GM21515 (cell line): ENCODE measurements around the gene HELLS.
"Not testable (repeated sequence)": the region's sequence is repeated elsewhere in the genome, so short reads cannot be mapped to it uniquely, and the experiment has no call there.

Experiments
- ATAC-seq: cut with Tn5 transposase; IDR thresholded peaks from one replicate; pipeline ENCODE4 v1.9.1; 2021; ENCODE audit not compliant: unreplicated experiment

The HELLS gene

DNA sequence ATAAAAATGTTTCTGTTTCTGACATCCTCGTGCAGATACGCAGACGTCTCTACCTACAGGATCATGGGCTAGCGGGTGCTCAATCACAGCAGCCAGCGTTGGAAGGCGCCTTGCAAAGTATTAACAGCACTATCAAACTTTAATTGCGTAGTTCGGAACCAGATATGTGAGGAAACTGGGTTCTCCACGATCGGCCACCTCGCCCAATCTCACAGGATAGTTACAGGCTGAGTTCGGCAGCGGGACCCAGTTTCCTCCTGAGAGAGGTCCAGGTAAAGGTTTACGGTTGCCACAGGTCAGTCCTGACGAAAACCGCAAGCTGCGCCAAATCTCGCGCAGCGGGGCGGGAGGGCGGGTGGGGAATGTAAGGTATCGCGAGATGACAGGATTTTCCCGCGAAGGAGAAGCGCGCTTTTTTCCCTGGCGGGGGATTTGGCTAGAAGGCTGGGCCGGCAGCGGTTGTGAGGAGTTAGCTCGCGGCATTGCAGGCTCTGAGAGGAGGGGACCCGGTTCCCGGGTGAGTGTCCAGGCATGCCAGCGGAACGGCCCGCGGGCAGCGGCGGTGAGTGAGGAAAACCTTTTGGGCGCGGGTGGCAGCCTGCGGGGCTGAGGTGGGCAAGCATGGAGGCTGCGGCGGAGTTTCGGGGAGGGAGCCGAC is at the start of gene HELLS:
Gene HELLS (plus strand): TSS at position 398 of the 658 bp plus-strand sequence. CDS start 134 bp downstream, at position 532.
- ATAC-seq, result peak; percentile 72

DNA sequence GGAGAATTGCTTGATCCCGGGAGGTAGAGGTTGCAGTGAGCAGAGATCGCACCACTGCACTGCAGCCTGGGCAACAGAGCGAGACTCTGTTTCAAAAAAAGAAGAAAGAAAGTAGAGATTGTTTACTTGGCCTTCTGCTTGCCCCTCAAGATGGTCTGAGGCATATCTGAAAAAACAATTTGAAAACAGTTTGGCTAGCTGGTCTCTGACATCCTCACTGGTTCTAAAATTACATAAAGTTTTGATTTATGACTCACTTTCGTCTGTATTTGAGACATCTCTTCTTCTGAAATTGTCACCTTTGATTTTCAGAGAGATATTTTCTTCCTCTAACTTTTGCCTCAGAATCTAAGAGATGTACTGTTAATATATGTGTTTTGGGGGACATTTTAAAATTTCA is 49.6 kb upstream of the HELLS start:
- peak; percentile 60 for ATAC-seq

DNA sequence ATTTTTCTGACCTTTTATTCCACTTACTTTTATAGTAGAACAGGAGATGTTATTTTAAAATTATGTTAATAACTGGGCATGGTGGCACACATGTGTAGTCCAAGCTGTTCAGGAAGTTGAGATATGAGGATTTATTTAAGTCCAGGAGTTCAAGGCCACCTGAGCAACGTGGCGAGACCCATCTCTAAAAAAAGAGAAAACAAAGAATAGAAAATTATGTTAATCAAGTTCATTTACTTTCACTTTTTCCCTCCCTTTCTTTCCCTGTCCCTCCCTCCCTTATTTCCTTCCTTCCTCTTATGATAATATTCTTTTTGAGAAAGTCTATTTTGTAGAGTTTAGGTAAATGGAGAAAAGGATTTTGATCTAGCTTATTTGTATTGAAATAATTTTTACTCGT is 48.9 kb upstream of the HELLS start:
- no peak for ATAC-seq

DNA sequence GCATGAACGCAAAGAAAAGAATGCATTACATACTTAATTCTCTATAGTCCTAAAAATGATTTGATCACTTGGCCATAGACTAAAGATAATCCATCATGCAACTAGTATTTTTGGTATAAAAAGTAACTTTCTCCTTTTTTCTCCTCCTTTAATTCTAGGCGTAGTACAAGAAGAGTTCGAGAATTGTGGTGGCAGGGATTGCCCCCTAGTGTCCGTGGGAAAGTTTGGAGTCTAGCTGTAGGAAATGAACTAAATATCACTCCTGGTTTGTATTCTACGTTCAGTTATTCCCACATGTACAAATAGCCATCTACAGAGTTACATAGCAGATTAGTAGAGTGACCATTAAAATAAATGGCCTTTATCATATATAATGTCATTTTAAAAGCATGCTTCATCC is 45.5 kb upstream of the HELLS start:
- no peak for ATAC-seq

DNA sequence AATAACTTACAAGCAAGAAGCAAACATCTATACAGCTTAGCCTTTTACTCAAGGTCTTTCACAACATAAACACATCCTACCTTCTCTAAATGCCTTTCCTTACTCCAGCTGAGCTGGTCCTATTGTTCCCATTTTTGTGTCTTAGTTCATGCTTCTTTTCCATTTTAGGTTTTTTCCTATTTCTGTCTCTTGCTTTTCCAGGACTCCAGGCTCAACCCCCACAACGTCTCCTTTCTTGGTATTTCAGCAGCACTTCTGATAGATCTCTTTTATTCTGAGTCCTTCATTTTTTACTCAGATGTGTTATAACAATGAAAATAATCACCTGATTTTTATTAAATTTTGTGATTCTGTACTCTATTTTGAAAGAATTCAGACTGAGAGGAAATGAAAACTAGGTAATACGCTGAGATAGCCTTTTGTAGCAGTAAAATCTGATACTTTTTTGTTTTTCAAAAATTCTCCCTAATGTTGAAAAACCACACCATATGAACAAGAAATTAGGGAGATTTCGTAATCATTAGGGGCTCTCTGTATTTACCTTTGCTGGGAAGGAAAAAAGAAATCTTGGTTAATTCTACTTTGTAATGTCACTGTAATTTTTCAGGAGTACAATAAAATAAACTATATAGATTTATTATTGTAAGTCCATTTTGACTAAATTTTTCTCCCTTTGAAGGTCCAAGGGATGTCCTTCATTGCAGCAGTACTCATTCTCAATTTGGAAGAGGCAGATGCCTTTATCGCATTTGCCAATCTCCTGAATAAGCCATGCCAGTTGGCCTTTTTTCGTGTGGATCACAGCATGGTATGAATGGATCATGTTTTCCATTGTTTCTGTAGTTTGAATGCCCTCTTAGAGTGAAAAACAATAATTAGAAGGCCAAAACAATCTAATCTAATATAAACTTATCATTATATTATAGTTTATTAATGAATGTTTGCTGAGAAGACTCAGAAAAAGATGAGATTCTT is 24.0 kb upstream of the HELLS start:
- ATAC-seq, result no peak

DNA sequence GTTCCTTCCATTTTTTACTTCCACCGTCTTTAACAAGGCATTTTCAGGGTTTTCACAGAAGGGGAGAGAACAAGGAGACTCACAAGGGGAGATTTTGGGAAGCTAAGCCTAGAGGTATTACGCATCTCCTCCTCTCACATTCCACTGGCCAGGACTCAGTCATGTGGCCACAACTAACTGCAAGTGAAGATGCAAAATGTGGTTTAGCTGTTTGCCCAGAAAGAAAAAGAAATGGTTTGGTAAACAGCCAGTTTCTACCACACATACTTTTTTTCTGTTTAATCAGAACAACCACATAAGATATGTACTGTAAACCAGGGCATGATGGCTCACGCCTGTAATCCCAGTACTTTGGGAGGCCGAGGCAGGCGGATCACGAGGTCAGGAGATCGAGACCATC is 21.4 kb upstream of the HELLS start:
- no peak for ATAC-seq

DNA sequence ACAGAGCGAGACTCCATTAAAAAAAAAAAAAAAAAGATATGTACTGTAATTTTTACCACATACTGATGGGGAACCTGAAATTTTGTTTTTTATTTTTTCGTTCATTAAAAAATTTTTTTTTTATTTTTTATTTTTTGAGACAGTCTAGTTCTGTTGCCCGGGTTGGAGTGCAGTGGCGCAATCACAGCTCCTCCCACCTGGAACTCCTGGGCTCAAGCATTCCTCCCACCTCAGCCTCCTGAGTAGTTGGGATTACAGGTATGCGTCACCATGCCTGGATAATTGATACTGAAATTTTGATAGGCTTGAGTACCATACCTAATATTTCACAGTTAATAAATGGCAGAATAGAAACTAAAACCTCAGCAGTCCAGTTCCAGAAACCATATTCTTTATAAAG is 20.9 kb upstream of the HELLS start:
- no peak for ATAC-seq

DNA sequence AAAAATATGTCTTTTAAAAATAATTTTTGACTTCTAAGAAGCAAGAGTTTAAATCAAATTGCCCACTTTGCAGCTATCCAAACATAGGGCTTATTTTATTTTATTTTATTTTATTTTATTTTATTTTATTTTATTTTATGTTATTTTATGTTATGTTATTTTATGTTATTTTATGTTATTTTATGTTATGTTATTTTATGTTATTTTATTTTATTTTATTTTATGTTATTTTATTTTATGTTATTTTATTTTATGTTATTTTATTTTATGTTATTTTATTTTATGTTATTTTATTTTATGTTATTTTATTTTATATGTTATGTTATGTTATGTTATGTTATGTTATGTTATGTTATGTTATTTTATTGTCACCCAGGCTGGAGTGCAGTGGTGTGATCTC is 14.0 kb upstream of the HELLS start:
- ATAC-seq, result not testable (repeated sequence)

DNA sequence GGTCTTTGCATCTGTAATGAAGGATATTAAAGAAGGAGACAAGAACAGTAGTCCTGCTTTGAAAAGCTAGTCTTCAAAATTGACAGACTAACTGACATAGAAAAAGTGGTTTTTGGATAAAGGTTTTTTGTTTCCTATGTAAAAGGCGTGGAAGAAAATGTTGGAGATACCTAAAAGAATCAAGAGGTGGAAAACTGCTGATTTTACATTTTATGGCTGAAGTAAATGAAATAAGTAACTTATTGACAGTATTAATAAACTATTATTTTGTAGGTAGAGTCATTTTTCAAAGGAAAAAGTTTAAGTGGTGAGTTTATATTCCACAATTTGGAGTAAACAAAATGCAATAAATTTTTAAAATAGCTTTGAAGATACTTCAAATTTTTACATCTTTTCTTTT is 12.6 kb upstream of the HELLS start:
- ATAC-seq, result no peak

DNA sequence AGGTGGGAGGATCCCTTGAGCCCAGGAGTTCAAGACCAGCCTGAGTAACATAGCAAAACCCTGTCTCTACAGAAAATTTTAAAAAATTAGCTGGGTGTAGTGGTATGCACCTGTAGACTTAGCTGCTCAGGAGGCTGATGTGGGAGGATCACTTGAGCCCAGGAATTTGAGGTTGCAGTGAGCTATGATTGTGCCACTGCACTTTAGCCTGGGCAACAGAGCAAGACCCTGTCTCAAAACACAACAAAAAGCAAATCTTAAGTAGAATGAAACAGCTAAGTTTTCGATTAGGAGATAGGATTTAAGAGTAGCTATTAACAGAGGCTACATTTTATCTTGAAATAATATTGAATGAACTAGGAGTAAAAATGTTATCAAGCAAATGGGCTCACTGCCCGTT is 3.3 kb upstream of the HELLS start:
- not testable (repeated sequence) for ATAC-seq

DNA sequence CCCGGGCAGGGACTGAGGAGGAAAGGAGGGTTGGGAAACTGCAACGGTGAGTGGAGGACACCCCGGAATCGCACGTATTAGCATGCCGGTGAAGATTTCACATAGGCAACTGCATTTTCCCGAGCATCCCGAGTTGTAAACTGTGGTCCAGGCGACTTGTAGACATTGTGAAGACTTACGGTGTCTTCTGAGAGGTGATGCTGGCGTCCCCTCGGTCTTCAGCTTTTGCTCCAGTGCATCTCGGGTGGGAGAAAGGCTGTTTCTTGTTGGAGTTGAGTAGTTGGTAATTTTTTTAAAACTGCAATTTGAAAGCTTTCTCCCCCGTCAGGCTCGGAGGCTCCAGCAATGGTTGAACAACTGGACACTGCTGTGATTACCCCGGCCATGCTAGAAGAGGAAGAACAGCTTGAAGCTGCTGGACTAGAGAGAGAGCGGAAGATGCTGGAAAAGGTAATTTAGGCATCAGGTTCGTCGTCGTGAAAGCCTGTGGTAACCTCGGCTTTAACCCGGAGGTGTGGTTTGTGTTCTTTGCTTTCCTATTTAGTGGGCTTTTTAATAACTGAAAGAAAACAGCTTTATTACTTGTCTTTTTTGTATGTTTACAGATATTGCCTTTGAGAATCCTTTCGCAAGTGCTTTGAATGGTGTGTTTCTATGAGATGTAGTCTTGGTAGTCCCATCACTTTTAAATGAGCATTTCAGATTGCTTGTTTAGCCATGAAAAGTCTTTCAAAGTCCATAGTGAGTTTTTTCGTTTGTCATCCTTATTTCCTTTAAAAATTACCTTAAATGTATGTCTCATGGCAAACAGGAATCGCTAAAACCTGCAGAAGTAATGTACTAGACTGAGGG is 687 bp downstream of the HELLS start:
- ATAC-seq, result no peak

DNA sequence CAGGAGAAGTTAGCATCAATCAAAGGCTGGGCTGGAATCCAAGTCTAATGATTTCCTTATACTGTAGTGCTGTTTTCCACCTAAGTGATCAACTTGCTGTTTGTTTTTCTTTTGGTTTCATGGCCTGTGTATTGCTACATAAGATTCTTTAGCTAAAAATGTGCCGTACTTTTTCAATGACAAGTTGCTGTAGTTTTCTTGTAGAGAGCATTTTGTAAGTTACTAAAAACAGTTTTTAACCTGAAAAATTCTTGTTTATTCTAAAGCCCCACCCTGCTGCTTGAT is 1.3 kb downstream of the HELLS start:
- no peak for ATAC-seq

DNA sequence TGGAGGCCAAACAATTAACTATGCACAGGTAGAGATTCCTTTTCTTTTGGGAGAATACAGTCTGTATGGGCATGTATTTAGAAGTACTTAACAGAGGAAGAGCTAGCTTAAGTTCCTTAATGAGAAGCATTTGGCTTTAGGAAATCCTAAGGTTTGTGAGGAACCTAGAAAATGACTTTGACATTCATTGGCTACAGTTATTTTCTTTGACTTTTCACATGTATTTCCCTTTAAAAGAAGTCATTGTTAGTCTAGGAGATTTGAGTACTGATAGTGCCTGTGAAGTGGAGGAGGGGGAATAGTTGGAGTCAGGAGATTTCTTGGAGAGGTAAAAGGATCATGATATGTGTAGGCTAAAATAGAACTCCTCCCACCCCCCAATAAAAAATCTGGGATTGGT is 3.6 kb downstream of the HELLS start:
- no peak for ATAC-seq

DNA sequence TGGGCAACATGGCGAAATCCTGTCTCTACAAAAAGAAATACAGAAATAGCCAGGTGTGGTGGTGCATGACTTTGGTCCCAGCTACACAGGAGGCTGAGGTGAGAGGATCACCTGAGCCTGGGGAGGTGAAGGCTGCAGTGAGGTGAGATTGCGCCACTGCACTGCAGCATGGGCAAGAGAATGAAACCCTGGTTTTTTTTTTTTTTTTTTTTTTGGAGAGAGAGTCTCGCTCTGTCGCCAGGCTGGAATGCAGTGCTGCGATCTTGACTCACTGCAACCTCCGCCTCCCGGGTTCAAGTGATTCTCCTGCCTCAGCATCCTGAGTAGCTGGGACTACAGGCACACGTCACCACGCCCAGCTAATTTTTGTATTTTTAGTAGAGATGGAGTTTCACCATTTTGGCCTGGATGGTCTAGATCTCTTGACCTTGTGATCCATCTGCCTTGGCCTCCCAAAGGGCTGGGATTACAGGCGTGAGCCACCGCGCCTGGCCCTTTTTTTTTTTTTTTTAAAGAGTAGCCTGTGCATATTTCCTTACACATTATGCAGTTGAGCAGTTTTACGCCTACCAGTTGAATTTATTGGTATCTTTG is 22.2 kb downstream of the HELLS start:
- not testable (repeated sequence) for ATAC-seq

DNA sequence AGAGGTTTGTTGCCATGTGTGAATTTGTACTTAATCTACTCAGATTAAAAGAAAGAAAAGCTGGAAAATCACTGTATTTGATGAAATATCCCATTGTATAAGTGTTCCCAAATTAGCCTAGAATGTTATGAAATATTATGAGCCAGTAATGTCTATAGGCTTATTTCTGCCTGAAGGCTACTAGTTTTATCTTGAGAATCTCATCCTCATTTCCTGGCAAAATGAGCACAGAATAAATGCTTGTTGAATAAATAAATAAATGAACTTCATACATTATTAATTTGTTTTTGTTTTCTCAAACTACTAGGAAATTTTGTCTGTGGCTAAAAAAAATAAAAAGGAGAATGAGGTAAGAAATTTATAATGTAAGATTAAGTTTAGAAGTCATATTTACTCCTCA is 25.5 kb downstream of the HELLS start:
- no peak for ATAC-seq

DNA sequence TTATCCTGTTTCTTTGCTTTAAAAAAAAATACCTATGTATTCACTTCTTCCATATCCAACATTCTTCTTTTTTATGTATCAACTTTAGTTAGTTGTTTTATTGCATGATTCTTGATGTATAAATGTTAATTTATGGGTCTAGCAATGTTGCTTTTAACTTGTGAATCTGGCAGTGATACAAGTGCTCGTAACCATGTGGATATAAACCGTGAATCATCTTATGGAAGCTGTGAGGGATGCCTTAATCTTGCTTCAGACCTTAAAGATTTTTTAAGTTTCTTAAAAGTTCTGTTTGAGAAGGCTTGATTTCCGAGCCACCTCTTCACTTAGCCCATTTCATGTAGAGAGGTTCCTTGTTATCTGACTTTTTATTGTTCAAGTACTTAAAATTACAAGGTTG is 25.9 kb downstream of the HELLS start:
- no peak for ATAC-seq

DNA sequence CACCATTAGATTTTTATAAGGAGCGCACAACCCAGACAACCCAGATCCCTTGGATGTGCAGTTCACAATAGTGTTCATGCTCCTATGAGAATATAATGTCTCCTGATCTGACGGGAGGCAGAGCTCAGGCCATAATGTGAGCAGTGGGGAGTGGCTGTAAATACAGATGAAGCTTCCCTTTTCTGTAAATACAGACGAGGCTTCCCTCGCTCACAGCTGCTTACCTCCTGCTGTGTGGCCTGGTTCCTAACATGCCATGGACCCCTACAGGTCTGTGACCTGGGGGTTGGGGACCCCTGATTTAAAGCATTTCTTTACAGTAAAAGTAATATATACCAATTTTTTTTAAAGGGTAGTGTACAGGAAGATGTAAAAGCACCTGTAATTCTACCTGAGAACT is 33.2 kb downstream of the HELLS start:
- no peak for ATAC-seq

DNA sequence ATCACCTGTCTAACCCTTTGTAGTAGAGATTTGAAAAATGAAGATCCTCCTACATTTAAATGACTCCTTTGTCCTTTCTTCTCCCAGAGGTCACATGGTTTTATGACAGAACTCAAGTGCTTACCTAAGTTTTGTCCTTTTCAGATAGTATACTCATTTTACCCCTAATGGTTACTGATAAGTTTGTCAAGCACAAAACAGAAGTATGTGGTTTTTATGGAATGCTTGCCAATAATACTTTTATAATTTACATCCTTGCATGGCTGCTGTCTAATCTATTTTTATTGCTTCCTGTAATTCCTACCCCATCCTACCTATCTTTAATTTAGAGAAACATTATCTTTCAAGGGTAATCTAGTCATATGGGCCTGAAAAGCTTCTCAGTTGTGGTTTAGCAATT is 37.5 kb downstream of the HELLS start:
- ATAC-seq, result no peak

DNA sequence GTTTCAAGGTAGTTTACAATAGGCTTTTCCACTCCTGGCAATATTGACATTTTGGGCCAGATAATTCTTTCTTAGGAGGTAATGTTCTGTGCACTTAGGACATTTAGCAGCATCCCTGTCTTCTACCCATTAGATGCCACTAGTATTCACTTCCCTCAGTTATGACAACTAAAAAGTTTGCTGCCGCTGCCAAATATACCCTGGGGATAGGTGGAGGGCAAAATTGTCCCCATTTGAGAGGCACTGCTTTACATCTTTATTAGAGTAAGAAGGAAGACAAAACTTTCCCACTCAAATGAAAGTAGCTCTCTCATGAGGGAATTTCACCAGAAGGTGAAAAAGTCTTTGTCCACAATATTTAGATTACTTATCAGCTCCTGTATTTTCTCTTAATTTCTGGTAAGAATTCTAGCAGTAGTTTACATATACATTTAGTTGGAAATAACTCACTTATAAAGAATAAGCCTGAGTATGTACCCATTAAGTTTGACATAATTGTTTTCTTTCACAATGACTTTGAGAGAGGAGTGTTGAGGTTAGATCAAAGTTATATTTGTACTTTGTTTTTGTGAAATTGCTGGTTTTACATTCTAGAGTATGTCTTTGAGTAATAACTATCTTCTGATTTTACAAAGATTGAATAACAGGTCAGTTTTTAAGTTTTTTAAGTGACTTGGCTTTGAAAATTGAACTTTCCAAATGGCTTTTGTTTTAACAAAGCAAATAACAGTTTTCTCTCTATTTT is 46.0 kb downstream of the HELLS start:
- peak; percentile 55 for ATAC-seq

DNA sequence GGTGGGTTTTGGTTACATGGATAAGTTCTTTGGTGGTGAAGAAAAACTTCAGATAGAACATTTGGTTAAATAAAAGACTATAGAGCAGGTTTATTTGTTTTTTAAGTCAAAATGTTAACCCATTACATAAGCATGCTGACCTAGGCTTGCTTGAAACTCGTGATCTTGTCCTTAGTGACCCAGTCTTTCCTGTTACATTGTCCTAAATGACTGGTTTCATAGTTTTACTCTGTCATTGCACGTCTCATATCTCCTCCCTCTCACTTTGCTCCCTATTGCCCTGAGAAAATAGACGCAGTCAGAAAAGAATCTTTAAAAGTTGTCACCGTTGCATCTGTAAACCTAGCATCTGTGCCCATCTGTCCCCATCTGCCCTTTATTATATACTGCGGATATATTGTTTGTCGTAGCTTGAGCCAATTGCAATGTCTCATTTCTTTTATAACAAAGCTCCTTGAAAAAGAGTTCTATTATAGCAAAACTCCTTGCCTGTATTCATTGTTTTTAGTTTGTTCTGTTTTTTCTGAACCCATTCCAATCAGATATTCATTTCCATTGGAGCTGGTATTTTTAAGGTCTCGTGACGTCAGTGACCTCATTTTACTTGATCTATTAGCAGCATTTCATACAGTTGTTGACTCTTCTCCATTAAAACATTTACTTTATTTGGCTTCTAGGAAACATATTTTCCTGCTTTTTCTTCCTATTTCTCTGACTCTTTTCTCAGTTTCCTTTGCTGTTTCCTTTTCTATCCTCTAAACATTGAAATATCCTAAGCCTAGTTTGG is 57.3 kb downstream of the HELLS start:
- ATAC-seq, result no peak
